Activated CD4-positive, CD25-positive, alpha-beta regulatory T cell treated with anti-CD3 and anti-CD28 coated beads, Interleukin-2, amount 50 U/mL, for 72 hours (primary cell): Measurements from ENCODE around the gene TPM3.
A peak's percentile ranks its signal among the peaks of the same experiment; 100 is the strongest.
"Not testable (repeated sequence)": the region's sequence is repeated elsewhere in the genome, so short reads cannot be mapped to it uniquely, and the experiment has no call there.

Source experiments
- DNase-seq: peaks from one replicate; pipeline ENCODE4 v3.0.0; 2021

Gene TPM3

GRCh38 chr1:154205778-154206177 lies 13.9 kb upstream of the TPM3 start:
- not testable (repeated sequence) for DNase-seq

- DNase-seq = no peak
These were observed 7.6 kb upstream of the TPM3 start for GRCh38 chr1:154199563-154199879.

DNA sequence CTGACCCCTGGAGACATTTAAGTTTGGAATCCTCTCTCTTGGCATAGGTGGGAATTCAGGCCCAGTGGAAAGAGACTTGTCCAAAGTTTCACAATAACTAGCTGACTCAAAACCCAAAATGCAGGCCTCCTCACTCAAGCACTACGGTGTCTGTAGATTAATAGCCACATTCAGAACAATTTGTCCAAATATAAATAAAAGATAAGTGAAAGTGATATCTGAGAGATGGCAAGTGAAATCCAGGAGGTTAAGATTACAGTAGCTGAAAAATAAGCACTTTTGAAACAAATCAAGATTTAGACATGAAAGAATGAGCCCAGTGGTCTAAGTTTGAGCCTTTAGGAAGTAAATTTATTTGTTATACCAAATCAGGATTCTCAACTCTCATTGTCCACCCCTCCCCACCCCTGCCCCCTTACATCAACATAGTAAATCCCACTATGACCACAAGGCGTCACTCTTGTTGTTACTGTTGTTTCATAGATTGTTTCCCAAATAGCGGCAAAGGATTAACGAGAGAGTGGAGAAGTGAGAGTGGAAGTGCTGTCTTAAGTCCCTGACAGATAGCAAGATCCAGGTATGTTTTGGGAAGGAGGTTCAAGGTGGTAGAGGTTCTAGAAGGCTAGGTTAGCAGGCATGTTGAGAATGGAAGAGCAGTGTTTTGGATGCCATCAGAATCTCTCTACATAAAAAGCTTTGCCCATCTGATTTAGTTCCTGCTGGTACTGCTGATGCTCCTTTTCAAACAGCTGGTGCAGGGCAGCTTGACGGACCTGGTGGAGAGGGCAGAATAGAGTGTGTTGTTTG lies 7.1 kb upstream of the TPM3 start:
- no peak for DNase-seq

GRCh38 chr1:154193821-154194220 lies 1.9 kb upstream of the TPM3 start:
- DNase-seq = no peak

- DNase-seq = no peak
These were observed 576 bp upstream of the TPM3 start for GRCh38 chr1:154192476-154192875.

DNA sequence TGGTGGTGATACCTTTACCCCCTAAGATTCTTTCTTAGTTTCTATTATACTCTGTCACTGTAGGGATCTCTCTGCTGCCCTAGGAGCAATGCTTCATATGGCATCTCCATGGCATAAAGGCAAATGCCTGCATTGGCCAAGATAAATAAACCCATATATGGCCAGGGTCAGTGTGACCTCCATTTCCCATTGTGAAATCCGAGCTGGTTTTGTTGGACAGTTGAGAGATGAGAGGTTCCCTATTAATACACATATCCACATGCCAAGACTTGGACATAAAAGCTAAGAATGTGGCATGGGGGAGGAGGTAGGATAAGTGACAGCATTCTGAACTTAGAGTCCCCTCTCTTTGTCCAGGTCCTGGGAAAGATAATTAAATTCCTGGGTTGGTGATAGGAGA lies 1.4 kb downstream of the TPM3 start:
- no peak for DNase-seq

DNA sequence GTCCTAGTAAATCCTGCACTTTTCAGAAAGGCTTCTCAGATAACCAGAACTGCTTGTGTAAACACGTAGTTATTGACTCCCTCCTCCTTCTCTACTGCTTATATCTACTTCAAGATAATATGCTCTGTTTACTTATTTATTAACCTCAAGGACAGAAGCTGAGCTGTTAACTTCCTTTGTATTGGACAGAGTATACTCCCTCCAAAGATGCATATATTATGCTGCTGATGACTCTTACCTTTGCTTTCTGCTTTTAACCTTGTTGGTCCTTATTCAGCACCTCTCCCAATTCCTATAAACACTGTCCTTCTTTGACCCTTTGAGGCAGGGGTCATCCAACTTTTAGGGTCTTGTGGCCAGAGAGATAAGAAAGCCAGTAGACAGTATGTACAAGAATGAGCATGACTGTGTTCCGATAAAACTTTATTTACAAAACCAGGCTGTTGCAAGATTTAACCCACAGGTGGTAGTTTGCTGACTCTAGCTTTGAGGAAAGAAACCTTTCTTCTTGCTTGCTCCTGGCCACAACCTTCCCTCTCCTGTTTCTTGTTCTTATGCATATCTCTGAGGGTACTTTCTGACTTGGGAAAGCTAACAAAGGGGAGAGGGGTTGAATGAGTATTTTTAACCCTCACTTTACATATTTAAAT lies 4.9 kb downstream of the TPM3 start:
- no peak for DNase-seq

- DNase-seq = peak; percentile 68
These were observed 5.7 kb downstream of the TPM3 start for GRCh38 chr1:154186177-154186576.

GRCh38 chr1:154183046-154183915 lies 8.6 kb downstream of the TPM3 start:
- peak; percentile 93 for DNase-seq

GRCh38 chr1:154182344-154183045 lies 9.4 kb downstream of the TPM3 start:
- DNase-seq = peak; percentile 65

DNA sequence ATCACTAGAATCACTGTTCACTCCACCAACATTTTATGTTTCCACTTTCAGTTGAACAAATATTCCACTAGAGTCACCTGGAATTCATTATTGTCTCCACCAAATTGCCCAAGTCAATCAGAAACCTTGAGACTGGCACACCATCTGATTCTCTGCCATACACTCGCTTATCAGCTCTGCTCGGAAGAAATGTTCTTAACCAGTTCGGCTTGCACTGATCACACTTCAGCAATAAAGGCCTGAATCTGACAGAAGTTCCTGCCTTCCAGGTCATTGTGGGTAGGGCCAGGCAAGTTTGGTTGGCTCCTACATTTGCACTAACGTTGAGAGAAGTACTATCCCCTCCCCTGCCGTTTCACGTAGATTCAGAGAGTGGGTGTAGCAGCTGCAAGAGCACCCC lies 10.0 kb downstream of the TPM3 start:
- no peak for DNase-seq

- DNase-seq = no peak
These were observed 11.8 kb downstream of the TPM3 start for GRCh38 chr1:154179946-154180687.

DNA sequence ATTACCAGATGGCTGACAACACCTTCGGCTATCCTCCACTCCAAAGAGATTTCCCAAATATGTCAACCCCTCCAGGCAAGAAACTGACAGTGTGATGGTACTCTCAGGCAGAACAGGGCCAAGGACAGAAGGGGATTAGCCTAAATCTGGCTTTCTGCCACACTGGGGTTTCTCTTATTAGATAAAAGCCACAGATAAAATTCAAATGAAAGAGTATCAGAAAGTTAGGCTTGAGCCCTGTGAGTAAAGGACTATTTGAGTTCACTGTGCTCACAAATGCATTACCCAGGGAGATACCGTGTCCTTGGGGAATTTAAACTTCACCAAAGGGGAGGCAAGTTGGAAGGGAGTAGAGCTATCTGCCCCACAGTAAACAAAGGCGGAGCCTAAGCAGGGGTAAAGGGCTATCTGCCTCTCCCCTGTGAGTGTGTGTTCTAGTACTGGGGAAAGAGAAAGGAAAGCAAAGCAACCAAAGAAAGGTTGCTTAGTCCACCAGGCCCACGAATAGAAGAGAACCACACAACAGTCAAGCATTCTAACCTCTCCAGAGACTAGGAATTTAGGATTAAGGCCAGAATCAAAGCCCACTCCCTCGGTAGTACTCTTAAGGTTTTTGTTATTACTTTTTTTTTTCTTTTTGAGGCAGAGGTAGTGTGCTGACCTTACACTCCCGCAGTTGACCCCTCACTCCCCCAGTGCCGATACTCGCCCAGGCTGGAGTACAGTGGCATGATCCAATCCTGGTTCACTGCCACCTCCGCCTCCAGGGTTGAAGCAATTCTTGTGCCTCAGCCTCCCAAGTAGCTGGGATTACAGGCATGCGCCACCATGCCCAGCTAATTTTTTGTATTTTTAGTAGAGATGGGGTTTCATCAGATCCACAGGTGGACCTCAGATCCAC lies 12.7 kb downstream of the TPM3 start:
- no peak for DNase-seq

GRCh38 chr1:154178013-154178412 lies 13.9 kb downstream of the TPM3 start:
- DNase-seq = no peak

GRCh38 chr1:154176337-154176736 lies 15.6 kb downstream of the TPM3 start:
- DNase-seq = no peak

- no peak for DNase-seq
These were observed 17.2 kb downstream of the TPM3 start for GRCh38 chr1:154174654-154175053.

DNA sequence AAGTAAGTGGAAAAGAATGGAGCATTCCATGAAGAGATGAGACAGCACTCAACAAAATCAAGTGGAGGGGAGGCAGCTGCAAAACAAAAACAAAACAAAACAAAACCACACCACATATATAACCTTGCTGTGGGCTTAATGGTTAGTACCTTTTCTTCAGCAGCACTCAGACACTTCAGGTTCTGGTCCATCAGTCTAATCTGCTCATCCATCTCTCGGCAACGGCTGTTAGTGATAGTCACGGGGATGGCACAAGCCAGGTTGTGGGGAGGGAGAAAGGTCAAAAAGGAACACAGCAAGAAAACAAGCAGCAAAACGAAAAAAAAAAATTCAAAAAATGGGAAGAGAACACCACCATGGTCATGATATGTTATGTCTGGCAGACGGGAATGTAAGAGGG lies 20.0 kb downstream of the TPM3 start:
- no peak for DNase-seq

GRCh38 chr1:154171223-154171583 lies 20.7 kb downstream of the TPM3 start:
- DNase-seq = no peak

DNA sequence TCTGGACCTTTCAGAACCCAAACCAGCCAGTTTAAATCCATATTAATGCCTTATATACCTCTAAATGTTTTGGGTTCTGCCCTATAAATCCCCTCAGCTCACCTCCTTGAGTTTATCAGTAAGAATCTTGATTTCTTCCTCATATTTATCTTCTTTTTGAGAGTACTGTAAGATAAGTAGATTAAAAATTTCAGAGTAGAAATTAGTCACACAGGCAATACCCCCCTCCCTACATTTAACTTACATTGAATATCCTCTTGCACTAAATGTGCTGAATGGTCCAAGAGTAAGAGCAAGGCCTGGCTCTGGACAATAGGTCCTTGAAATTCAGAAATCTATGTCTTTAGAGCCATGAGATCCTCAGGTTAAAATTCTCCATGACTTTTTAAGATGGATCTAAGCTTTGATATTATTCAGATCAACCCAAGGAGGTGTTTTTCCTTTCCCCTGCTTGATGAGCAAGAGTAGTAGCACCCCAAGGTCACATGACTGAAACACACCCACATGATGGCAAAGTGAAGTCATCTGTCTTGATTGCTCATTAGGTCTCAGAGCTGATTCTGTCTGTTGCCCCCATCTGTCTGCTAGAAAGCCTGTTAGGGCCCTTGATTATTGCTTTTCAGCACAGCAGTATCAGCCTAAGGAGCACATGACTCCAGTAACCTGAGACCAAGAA lies 21.2 kb downstream of the TPM3 start:
- DNase-seq = no peak

DNA sequence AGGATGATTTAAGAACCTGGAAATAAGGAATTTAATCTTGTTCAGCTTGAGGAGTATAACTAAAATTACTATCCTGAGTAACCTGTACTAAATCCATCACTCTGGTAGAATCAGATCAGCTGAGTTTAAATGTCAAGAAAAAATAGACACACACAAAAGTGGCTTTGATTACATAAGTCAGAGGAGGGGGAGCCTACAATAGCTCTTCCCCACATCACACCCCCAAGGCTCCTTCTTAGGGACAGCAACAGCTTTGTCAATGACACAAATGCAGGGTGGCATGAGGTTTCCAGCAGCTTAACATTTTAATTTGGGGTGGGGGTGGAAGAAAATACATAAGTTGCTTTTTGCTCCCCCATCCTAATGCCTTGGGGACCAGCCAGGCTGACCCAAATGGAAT lies 24.4 kb downstream of the TPM3 start:
- DNase-seq = no peak

- DNase-seq = no peak
These were observed 25.7 kb downstream of the TPM3 start for GRCh38 chr1:154166207-154166606.
